ENCODE measurements around the gene BCL2. TPM values are rescaled to one million over a fixed set of nuclear protein-coding genes. Genes with fewer than 3 reads are reported as not detected.
A peak's percentile ranks its signal among the peaks of the same experiment; 100 is the strongest.

Gene BCL2
- total and polyA plus RNA-seq, 7 donors = 1.1 to 27.0 (median 8.9) TPM

DNA sequence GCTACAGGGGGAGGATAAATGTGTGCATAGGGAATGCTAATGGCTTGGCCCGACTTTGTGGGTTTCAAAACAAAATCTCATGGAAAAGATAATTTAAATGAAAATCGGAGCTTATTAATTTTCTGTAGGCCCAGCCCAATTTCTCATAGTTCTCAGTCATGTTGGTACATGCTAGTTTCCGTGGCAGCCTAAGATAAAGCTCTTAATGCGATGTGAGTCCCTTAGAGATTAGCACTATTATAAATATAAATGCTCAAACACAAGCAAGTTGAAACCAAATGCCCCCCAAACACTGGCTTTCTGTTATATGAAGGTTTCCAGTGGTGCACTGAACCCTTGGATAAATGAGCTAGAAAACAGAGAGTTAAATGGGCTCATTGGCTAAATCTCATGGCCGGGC is 168.0 kb downstream of the BCL2 start:
- no peak for TF ChIP-seq CTCF (IDR thresholded peaks at IDR 0.05)
- 87 to 94% (median 89%) methylated on average over 5 of the region's 5 CpGs for WGBS, 3 donors
- no peak overlapping the region for H3K4me3 ChIP-seq
- no peaks in the 10 kb centered on the region for H3K9me3 ChIP-seq
- no peak for DNase-seq
- H3K4me1 ChIP-seq = peaks cover 42% of the 10 kb centered on the region
- ATAC-seq = no peak
- H3K36me3 ChIP-seq (ENCODE audit: insufficient read depth in 1 of 2, low read depth in 1 of 2) = no peaks in the 10 kb centered on the region
- no peak overlapping the region for H3K27ac ChIP-seq
- no peaks in the 10 kb centered on the region for H3K27me3 ChIP-seq (ENCODE audit: insufficient read depth in 3 of 3, low read length in 2 of 3)
- intact Hi-C loops (cut with DNase I) = loop anchor here in 1 of 2 donors (5.0 kb wide), 1 partner anchor 44 kb away; no protein-coding TSS in a partner anchor

DNA sequence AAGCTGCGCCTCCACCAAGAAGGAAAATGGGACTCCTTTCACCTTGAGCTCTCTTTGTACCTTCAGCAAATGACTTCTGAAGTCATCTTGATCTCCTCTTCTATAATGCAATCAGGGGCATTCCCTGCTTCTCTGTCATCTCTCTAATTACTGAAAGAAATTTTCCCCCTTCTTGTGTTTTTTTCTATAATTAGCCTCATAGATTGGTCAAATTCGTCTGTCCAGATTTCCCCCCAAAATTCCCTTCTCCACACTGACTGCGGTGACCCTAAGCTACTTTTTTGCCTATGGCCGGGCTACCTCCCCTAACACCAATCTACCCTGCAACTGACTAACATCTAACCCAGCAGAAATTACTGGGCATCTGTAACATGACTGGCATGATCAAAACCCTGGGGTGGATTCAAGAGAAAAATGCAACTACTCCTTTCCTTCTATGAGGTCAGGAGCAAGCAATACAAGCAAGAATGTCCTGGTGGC is 168.6 kb downstream of the BCL2 start:
- ATAC-seq = no peak

GRCh38 chr18:63150326-63150725 is 169.2 kb downstream of the BCL2 start:
- intact Hi-C loops (cut with DNase I) = loop anchor here in 1 of 2 donors (5.0 kb wide), 1 partner anchor 43 kb away; no protein-coding TSS in a partner anchor

More for the DNA sequence above, 168.6 kb downstream of the BCL2 start:
- TF ChIP-seq CTCF (IDR thresholded peaks at IDR 0.05) = no peak
- H3K4me1 ChIP-seq = peaks cover 43% of the 10 kb centered on the region
- no peak overlapping the region for H3K27ac ChIP-seq
- H3K9me3 ChIP-seq = no peaks in the 10 kb centered on the region
- intact Hi-C loops (cut with DNase I) = loop anchor here in 1 of 2 donors (5.0 kb wide), 1 partner anchor 44 kb away; no protein-coding TSS in a partner anchor
- H3K27me3 ChIP-seq (ENCODE audit: insufficient read depth in 3 of 3, low read length in 2 of 3) = no peaks in the 10 kb centered on the region
- 94 to 98% (median 96%) methylated on average over 4 of the region's 4 CpGs for WGBS, 3 donors
- no peak overlapping the region for H3K4me3 ChIP-seq
- H3K36me3 ChIP-seq (ENCODE audit: insufficient read depth in 1 of 2, low read depth in 1 of 2) = no peaks in the 10 kb centered on the region
- no peak for DNase-seq

GRCh38 chr18:63149302-63149587 is 170.3 kb downstream of the BCL2 start:
- intact Hi-C loops (cut with DNase I) = no loop called here
- H3K27me3 ChIP-seq (ENCODE audit: insufficient read depth in 3 of 3, low read length in 2 of 3) = no peaks in the 10 kb centered on the region
- ATAC-seq (peak in 3 of 4 donors; percentile 24 to 56 (median 32)), DNase-seq (no peak)
- H3K4me3 ChIP-seq = no peak overlapping the region
- peak overlapping the region; percentile 64 for H3K27ac ChIP-seq
- no peaks in the 10 kb centered on the region for H3K9me3 ChIP-seq
- H3K4me1 ChIP-seq = peaks cover 47% of the 10 kb centered on the region
- 69 to 89% (median 81%) methylated on average over 9 of the region's 9 CpGs for WGBS, 3 donors
- H3K36me3 ChIP-seq (ENCODE audit: insufficient read depth in 1 of 2, low read depth in 1 of 2) = no peaks in the 10 kb centered on the region
- TF ChIP-seq CTCF (IDR thresholded peaks at IDR 0.05) = no peak

More at GRCh38 chr18:63150326-63150725, 169.2 kb downstream of the BCL2 start:
- Histone ChIP-seq H3K36me3 (ENCODE audit: insufficient read depth in 1 of 2, low read depth in 1 of 2) (no peaks in the 10 kb centered on the region), H3K9me3 (no peaks in the 10 kb centered on the region), H3K27me3 (ENCODE audit: insufficient read depth in 3 of 3, low read length in 2 of 3) (no peaks in the 10 kb centered on the region), H3K27ac (no peak overlapping the region), H3K4me3 (no peak overlapping the region), H3K4me1 (peaks cover 45% of the 10 kb centered on the region)
- ATAC-seq (no peak), DNase-seq (no peak)
- 81 to 90% (median 89%) methylated on average over 8 of the region's 8 CpGs for WGBS, 3 donors
- TF ChIP-seq CTCF (IDR thresholded peaks at IDR 0.05) = no peak
